ENCODE data around the gene OR51T1.
"Not testable (repeated sequence)": the region's sequence is repeated elsewhere in the genome, so short reads cannot be mapped to it uniquely, and the experiment has no call there.

The OR51T1 gene, protein sequence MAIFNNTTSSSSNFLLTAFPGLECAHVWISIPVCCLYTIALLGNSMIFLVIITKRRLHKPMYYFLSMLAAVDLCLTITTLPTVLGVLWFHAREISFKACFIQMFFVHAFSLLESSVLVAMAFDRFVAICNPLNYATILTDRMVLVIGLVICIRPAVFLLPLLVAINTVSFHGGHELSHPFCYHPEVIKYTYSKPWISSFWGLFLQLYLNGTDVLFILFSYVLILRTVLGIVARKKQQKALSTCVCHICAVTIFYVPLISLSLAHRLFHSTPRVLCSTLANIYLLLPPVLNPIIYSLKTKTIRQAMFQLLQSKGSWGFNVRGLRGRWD

DNA sequence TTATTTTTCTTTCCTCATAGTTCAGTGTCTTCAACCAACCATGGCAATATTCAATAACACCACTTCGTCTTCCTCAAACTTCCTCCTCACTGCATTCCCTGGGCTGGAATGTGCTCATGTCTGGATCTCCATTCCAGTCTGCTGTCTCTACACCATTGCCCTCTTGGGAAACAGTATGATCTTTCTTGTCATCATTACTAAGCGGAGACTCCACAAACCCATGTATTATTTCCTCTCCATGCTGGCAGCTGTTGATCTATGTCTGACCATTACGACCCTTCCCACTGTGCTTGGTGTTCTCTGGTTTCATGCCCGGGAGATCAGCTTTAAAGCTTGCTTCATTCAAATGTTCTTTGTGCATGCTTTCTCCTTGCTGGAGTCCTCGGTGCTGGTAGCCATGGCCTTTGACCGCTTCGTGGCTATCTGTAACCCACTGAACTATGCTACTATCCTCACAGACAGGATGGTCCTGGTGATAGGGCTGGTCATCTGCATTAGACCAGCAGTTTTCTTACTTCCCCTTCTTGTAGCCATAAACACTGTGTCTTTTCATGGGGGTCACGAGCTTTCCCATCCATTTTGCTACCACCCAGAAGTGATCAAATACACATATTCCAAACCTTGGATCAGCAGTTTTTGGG is at the start of gene OR51T1:
Gene OR51T1, plus strand, starts transcription at position 41 of the 641 bp plus-strand sequence. Its CDS starts 0 bp downstream, at position 41.
- no peak for DNase-seq

DNA sequence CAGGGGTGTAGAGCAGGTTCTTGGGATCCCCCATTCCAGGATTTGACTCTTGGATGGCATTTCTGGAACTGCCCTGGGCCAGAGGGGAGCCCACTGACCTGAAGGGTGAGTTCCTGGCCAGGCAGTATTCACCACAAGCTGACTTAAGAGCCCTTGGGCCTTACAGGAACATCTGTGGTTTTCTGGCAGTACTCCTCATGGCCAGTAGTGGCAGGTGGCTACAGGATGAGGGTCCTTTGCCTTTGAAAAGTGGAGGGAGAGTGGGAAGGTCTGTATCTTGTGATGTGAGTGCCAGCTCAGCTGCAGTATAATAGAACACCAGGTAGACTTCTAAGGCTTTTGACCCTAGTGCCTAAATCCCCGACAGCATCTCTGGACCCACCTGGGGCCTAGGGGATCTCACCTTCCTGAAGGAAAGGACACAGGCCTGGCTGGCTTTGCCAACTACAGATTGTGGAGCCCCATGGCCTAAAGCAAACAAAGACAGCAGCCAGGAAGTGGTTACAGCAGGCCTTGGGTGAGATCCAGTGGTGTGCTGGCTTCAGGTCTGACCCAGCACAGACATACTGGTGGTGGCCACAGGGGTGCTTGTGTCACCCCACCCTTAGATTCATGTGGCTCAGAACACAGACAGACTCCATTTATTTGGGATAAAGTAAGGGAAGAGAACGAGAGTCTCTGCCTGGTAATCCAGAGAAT is 41.7 kb upstream of the OR51T1 start:
- no peak for DNase-seq

DNA sequence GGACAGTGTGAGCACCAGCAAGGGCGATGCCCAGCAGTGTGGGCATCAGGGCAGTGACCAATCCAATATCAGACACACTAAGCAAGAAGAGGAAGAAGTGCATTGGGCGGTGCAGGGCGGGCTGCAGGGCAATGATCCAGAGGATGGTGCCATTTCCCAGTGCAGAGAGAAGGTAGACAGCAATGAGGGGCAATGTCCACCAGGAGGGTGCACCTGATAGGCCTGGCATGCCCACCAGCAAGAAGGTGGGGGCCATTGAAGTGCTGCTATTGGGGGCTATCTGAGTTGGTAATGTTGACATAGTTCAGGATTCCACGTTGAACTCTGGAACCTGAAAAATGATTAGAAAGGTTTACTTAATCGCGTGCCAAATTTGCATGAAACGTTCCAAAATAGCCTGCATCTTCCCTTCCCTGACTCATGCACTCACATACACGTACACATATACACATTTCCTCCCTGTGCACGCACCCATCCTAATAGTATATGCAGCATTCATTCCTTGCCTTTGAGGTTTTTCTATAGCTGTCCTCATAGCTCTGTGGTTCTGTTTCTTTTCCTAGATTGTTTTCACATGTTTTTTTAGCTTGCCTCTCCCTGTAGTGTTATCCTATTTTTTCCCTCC is 32.7 kb upstream of the OR51T1 start, which contains the start of gene OR51S1:
Gene OR51S1, minus strand, starts transcription at position 301 of the 625 bp plus-strand sequence. Its CDS starts 0 bp downstream, at position 301.
- no peak for DNase-seq

DNA sequence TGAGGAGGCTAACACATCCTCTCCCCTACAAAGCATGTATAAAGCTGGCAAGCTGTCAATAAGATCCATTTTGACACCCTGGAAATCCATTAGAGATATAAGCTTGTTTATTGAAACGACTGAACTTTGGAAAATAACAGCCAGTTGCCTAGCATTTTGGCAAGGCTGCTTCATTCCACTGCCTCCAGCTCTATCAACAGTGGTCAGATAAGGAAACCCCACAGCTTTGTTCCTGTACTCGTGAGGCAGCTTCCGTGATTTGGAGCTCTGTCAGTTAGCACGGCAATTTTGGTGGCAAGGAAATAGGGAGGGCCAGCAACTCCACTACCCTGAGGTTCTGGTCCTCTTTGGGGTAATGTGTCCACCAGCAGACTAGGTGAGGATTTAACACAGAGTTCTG is 30.7 kb upstream of the OR51T1 start:
- no peak for DNase-seq

DNA sequence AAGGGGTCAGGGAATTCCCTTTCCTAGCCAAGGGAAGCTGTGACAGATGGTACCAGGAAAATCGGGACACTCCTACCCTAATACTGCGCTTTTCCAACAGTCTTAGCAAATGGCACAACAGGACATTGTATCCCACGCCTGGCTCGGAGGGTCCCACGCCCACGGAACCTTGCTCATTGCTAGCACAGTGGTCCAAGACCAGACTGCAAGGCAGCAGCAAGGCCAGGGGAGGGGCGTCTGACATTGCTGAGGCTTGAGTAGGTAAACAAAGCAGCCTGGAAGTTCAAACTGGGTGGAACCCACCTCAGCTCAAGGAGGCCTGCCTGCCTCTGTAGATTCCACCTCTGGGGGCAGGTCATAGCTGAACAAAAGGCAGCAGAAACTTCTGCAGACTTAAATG is 27.4 kb upstream of the OR51T1 start:
- DNase-seq: not testable (repeated sequence)

DNA sequence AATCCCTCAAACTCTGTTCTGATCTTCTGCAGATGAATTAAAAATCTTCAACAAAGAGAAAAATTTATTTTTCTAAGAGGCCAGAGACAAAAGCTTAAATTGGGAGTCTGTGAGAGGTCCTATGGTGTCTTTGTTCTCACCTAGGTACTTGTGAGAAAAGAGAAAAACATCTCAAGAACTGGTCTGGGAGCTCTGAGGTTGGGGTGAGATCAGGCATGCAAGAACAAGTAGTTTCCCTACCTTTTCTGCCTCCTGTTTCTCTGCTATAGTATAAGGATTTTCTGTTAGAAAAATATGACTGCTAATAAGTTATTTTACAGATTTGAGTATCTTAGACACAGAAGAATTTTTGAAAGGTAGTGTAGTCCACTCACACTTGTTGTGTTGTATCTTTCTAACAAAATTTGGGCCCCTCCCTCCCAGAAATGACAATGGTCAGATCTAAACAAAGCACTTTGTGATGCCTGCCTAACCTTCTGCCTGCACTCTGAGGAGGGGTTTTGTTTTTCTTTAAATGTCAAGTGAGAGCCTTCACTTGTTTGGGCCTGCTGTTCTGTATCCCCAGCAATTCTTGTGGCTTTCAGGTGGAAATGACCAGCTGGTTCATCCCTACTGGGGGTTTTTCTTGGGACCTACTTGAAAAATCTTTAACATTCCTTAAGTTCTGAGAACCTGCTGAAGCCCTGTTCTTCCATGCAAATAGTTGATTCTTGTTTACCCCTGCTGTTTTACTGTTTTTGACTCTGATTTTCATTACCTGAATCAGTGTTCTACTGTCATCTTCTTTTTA is 19.1 kb upstream of the OR51T1 start:
- no peak for DNase-seq

DNA sequence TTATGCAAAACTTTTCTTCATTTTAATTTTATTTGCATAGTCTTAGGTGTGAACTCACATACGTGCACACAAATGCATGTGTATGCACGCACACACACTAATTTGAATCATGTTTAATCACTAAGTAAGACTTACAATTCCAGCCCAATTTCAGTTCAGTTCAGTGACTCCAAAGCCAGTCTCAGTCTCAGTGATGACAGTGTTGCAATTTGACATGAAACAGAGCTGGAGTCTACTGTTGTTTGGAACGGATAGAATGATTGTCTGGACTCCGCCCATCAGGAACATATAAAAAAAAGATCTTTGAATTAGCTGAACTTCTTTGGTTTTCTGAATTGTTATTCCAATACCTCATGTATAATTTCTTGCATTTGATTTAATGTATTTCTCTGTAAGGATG is 17.8 kb upstream of the OR51T1 start:
- no peak for DNase-seq

DNA sequence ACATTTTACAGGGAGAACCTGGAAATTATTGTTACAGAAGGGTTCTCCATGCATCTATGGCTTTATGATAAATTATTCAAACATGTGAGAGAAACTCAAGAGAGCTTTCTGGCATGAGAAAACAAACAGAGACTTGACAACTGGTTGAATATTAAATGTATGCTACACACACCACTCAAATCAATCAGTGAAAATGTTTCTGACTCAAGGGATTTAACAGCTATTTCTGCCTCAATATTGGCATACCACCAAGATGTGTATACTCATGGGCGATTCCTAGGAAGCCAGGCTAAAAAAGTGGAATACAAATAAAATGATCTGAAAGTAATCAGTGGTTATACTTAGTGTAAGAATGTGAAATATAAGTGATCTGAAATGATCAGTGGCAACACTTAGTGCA is 15.8 kb upstream of the OR51T1 start:
- no peak for DNase-seq

DNA sequence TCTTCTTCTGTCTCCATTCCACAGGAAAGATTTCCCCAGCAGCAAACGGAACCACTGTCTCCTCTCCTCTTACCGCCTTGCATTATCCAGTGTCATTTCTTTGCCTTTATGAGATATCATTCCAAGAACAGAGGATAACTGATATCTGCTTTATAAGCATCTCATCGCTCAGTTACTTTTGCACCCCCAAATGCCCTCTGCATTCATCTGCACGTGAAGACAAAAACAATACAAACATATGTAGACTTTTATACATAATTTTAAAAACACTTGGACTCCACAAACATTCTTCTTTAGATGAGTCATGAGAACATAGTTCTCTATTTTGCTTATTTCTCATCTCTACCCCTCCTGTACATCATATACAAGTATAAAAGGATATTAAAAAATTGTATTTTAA is 512 bp upstream of the OR51T1 start:
- no peak for DNase-seq

DNA sequence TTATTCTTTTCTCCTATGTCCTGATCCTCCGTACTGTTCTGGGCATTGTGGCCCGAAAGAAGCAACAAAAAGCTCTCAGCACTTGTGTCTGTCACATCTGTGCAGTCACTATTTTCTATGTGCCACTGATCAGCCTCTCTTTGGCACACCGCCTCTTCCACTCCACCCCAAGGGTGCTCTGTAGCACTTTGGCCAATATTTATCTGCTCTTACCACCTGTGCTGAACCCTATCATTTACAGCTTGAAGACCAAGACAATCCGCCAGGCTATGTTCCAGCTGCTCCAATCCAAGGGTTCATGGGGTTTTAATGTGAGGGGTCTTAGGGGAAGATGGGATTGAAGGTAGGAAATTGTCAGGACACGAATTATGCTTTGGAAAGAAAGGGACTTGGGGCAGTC is 843 bp downstream of the OR51T1 start:
- no peak for DNase-seq

DNA sequence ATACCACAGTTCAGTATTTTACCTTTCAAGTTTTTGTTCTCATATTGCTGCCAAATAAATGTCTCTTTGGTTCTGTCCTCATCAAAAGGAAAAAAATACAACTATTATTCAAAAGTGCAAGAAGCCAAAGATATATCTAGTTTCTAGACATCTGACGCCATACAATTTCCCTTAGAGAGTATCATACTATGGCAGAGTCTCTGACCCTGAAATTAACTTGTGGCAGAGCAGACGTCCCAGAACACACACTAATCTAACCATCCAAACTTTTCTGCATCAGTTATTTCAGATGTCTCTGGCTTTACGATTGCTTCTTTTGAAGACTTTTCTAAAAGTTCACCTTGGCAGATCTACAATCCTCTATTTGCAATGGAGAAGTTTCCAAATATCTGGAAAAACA is 2.7 kb downstream of the OR51T1 start:
- no peak for DNase-seq

DNA sequence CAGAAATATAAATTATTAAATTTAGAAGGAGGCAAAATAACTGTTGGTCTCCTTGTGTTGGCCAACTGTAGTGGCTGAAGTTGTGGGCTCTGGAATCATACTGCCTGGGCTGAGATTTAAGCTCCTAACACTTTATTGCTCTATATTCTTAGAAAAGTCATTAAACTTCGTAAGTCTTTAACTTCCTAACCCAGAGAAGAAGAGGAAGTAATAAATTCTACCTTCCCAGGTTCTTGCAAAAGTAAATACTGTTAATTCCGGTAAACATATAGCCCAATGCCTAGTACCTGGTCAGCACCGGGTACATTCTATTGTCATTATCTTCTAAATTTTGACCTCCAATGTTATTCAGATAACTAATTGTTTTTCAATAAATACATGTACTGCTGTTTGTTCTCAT is 4.5 kb downstream of the OR51T1 start:
- no peak for DNase-seq

DNA sequence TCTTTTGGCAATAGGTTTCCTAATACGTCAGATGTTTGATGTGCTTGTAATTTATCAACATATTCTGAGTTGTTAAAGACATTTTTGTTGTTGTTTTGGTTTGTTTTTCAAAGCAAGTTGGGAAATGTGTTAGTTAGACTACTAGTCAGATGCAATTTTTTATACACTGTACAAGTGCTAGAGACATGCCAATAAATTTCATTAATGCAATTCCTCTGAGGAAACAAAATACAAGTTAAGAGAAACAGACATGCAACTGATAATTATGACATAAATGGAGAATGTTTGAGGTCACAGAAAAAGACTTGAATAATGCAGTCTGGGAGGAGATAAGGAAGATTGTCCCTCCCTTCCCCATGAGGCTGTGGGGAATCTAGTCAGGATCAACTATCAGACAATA is 5.9 kb downstream of the OR51T1 start:
- DNase-seq: no peak

DNA sequence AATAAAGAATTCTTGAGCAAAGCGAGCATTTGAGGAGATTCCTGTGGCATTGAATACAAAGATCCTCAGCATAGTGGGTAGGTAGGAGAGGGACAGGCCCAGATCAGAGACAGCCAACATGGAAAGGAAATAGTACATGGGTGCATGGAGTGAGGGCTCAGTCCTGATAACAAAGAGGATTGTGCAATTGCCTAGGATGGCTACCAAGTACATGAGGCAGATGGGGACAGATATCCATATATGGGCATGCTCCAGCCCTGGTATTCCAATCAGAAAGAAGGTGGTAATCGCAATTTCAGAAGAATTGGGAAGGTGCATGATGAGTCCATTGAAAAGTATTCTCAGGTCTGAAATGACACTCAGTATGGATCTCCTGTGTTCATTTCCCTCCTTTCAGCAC is 8.6 kb downstream of the OR51T1 start:
- DNase-seq: no peak

DNA sequence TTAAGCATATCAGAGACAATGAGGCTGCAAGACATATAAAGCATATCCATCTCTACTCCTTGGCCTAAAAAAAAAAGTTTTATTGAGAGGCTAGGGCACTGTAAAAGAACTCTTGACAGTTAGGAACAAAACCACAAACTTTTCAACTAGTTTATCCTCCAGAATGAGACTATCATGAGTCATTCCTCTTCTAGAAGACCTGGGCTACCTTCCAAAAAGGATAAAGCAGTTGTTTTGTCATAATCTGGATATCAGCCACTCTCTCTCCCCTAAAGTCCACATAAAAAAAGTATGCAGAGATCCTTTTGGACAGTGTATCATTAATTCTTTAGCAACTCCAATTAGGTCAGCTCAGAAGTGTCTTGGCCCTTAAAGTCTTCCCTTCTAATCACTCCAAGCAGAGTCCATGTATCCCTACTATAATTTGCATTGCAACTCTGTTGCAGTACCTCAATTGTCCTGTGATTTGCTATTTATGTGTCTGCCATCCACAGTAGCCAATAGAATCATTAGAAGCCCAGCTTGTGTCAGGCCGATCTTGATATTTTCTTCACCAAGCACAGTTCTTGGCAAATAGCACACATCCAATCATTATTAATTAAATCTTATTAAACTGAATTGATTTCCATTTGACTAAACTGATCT is 10.4 kb downstream of the OR51T1 start:
- no peak for DNase-seq

DNA sequence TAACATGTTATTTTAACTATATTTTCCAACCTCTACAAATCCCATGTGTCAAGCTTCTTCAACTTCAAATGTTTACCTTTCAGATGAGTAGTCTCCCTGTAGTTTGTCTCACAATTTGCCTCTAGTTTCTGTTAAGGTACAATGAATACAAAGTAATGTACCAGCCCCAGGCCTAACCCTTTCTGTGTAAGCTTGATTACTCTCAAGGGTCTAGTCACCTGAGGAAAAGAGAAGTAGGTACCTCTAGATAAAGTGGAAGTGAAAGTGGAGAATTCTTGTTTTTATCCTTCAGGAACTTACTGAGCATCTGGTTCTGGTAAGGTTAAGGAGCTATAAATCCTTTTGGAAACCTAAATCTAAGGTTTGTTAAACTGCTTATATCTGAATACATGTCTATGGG is 21.8 kb downstream of the OR51T1 start, which contains the start of gene OR51A7:
Gene OR51A7, plus strand, starts transcription at position 300 of the 400 bp plus-strand sequence. CDS start 3,587 bp downstream, outside the sequence.
- no peak for DNase-seq

DNA sequence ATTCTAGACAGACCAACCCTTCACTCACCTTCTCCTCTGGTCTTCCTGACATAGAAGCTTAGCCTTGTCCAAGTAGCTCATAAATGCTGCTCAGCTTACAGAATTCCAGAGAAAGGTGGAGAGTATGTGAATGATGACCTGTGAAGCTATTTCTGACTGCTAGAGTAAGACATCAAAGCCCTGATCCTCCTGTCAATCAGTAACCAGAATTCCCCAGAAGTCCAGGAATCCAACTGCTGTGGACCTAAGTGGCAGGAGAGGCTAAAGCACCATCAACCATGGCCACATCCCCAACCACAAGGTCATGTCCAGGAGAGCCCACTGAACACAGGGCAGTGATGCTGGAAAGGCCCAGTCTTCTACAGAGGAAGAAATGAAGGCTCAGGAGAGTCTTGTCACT is 34.9 kb downstream of the OR51T1 start:
- DNase-seq: no peak

DNA sequence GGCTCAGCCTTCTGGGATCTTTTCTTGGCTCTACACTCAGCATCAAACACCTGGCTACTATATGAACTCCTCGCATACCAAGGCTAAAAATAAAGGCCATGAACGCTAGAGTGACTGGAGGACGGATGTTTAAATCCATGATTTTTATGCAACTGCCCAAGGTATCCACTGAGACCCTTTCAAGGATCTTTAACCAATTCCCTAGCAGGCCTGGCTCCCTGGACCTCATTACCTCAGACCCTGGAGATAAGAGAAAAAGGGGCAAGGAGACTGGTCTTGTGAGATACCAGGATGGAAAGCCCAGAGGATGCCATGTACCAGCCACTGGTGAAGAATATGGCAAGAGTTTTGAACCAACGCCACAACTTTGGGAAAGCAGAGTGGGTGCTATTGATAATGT is 37.5 kb downstream of the OR51T1 start, which contains the start of gene OR51G2:
Gene OR51G2, minus strand, starts transcription at position 101 of the 400 bp plus-strand sequence. CDS start 3,687 bp downstream, outside the sequence.
- no peak for DNase-seq

DNA sequence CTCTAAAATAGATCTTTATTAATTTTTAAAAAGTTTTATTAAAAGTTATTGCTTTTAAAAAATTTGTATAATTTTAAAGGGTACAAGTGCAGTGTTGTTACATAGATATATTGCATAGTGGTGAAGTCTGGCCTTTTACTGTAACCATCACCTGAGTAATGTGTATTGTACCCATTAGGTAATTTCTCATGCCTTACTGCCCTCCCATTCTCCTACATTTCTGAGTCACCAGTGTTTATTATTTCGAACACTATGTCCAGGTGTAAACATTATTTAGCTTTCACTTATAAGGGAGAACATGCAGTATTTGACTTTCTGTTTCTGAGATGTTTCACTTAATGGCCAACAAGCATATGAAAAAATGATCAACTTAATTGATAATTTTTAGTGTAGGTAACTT is 40.1 kb downstream of the OR51T1 start:
- no peak for DNase-seq

DNA sequence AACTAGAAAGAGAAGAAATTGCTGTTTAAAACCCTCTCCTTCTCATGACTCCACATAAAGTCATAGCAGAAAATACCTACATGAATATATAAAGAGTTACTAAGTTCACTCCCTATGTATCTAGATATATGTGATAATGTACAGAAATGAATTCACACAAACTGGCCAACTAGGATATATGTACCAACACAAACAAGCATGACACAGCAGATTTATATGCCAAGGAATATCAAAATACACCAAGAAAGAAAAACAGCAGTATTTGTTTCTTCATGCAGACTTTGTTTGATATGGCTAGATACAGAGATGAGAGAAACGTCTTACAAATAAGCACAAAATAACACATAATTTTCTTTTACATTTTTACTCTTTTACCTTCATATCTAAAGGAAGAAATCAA is 40.6 kb downstream of the OR51T1 start:
- no peak for DNase-seq

DNA sequence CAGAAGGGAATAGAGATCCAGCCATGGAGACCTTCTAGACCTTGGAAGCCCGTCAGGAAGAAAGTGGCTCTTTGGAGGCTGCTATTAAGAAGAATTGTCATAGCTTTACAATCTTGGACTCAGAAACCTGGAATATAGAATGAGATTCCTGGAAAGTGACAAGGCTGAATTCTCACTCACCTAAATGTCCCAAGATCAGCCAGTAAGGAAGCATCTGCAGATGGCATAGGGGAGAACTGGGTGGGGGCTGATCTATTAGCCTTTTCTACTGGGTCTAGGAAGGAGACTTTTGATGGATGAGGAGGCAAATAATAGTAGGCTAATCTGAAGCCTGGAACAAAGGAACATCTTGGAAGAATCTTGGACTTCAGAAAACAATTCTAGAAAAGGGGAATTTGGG is 42.5 kb downstream of the OR51T1 start, which contains the start of gene OR51G1:
Gene OR51G1, minus strand, starts transcription at position 101 of the 400 bp plus-strand sequence. Its CDS starts 0 bp downstream, at position 101.
- DNase-seq: no peak

DNA sequence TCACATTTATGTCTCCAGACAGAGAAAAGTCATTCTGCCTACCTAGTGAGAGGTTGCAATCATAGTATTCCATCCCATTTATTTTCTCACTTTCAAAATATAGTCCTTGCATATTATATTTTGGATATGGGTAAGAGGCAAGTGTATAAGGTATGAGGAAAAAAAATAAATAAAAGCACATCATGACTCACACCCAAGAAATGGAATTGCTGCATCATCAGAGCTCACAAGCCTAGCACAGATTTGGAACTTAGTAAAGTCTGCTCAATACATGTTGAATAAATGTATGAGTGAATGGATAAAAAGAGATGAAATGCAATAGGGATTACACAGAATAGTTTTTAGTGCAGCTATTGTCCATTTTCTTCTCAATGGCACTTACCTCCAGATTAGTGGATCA is 44.9 kb downstream of the OR51T1 start:
- DNase-seq: no peak
